Right hindlimb (tissue), 1 donor: ENCODE measurements around the gene TSPAN18.
"Not testable (repeated sequence)": the region's sequence is repeated elsewhere in the genome, so short reads cannot be mapped to it uniquely, and the experiment has no call there.

Experiments used
- DNase-seq: peaks from one replicate; pipeline ENCODE4 v3.0.0-alpha.2; 2018

The TSPAN18 gene

DNA sequence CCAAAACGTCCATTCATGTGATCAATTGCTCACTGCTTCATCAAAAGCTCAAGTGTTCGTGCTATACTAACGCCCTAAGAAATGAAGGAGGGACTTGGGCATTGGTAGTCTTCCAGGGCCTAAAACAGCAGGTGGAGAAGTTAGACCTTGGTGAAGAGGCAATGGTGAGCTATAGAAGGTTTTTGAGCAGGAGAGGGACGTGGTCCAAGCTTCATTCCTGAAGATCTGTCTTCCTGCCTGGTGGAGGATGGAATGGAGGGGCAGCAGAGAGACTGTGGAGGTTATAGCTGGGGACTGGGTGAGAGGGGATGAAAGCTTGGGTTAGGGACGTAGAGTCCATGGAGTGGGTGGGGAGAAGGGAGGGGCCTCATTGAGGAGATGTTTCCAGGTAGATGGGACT lies 126.2 kb downstream of the TSPAN18 start:
- no peak for DNase-seq

GRCh38 chr11:44853666-44854065 lies 126.9 kb downstream of the TSPAN18 start:
- DNase-seq: no peak

GRCh38 chr11:44854086-44854485 lies 127.3 kb downstream of the TSPAN18 start:
- DNase-seq: no peak

DNA sequence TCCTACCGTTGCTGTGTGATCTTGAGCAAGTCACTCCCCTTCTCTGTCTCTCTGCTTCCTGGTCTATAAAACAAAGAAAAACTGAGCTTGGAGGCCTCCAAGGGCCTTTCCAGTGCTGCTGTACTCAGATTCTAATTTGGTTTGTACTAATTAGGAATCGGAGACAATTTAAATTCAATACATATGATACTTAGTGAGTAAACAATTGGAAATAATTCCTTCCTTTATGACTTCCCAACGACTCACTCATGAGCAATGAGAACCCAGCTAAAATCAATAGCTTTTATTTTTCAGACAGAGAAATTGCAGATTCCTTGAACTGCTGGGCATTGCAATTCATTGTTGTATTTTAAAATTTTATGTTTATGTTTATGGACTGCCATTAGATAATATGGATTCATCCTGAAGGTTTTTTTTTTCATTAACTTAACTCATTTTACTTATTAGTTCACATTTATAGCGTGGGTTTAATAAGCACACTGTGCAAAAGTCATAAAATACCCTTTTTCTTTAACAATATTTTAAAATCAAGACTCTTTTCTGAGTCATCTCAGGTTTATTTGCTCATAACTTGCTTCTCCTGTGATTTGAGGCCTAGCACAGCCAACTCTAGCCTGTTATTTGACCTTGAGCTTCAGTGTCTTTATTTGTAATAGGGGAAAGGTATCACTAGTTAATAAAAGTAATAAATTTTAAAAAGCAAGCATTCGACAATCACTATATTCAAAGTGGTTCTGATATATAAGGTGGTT lies 128.2 kb downstream of the TSPAN18 start:
- no peak for DNase-seq

GRCh38 chr11:44855493-44855849 lies 128.7 kb downstream of the TSPAN18 start:
- DNase-seq: no peak

DNA sequence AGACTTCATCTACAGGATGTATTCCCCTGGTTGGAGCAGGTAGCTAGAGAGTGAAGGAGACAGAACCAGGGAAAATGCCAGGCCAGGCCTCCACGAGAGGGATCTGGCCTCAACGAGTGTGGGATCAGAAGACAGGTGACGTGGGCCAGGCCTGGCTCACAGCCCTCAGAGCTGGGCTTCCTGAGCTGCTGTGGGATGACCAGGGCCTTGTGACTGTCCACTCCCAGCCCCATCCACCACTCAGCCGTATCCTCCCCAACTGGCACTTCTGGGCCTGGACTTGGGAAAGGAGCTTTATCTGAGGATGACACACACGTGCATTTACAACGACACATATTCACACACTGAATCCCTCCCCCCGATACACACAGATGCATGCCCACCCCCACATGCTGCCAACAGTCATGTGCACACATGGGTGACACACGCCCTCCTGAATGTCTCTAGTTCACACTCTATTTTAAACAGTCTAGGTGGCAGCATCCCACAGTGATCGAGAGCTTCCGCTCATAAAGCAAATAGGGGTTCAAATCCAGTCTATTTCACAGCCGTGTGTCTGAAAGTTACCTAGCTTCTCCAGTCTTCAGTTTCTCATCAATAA lies 130.8 kb downstream of the TSPAN18 start:
- no peak for DNase-seq

- DNase-seq: no peak
Observed at GRCh38 chr11:44858796-44859527, 132.2 kb downstream of the TSPAN18 start.

GRCh38 chr11:44859528-44859925 lies 132.8 kb downstream of the TSPAN18 start:
- no peak for DNase-seq

GRCh38 chr11:44860346-44860745 lies 133.6 kb downstream of the TSPAN18 start:
- DNase-seq: no peak

DNA sequence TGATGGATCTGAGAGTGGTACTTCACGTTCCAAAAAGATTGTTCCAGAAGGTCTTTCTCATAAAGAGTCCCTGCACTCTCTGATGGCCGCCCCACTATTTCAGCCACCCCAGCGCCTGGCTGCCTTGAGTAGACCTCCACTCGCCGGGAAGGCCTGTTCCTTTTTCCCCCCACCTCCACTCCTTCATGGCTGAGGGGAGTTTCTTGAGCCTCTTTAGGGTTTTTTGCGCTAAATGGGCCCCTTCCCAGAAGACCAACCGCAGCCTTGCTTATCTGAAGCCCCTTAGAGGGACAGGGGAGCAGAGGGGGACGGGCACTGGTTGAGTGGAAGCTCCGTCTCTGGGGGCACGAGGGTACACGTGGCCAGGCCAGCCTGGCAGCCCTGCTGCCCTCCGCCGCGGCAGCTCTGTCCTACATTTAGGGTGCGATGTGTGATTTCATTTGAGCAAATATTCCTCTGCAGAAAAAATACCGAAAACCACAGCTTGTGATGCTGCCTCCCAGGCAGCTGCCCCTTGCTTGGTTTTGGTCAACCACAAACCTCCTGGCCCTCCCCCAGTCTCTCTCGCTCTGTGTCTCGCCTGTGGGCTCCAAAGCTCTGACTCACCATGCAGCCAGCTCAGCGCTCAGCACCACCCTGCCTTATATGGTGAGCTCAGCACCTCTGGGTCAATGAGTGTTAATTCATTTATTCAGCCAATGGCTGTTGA lies 135.2 kb downstream of the TSPAN18 start:
- peak; percentile 85 for DNase-seq

DNA sequence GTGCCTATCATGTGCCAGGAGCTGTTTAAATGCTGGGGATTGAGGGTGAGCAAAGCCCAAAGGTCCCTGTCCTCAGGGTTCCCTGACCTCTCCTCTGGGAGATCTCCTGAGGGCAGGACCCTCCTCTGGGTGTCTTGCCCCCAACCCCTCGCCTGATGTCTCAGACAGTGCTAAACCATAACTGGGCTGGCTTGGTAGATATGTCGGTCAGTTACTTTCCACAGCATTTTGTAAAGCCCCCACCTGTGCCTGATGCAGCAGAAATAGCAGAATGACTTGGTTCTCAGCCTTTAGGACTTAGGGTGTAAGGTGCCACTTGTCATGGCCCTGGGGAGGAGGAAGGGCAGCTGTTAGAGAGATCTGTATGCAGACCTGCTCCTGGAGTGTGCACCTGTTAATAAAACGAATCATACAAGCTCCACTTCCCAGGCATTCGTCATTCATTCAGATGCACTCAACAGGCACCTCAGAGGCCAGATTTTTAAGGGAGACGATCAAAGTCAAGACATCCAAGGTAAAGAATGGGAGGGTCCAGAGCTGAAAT lies 135.9 kb downstream of the TSPAN18 start:
- no peak for DNase-seq

DNA sequence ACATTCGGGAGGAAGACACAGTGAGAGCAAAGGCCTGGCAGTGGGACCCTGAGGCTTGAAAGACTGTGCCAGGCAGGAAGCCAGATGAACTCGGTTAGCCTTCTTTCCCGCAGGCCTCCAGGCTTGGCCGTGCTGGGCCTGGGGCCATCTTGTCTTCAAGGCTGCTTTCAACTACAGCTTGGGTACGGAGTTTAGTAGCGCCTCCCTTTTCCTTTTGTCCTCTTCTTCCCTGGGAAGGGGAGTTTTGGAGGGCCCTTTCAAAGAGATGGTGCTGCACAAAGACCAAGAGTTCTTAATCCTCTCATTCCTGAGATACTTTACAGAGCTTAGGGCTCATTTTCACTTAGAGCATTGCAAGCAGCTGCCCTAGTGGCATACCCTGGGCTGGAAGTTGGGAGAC lies 136.5 kb downstream of the TSPAN18 start:
- DNase-seq: no peak

- DNase-seq: no peak
Observed at GRCh38 chr11:44865866-44866272, 139.1 kb downstream of the TSPAN18 start.

- no peak for DNase-seq
Observed at GRCh38 chr11:44866286-44866685, 139.5 kb downstream of the TSPAN18 start.

GRCh38 chr11:44868021-44868420 lies 141.3 kb downstream of the TSPAN18 start:
- DNase-seq: no peak

GRCh38 chr11:44868455-44869421 lies 142.0 kb downstream of the TSPAN18 start:
- peak; percentile 59 for DNase-seq

DNA sequence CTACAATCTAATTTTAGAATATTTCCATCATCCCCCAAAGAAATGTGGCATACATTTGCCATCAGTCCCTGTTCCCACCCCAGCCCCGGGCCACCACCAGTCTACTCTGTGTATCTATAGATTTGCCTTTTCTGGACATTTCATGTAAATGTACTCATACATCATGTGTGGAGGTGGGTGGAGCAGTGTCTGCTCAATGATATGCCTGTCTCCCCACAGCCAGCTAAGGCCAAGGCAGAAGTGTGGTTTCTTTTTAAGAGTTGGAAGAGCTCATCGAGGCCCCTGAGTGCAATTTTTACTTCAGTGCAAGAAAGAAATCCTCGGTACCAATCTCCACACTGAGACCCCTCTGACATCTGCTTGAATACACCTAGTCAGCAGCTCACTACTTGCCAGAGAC lies 143.4 kb downstream of the TSPAN18 start:
- DNase-seq: no peak

GRCh38 chr11:44870615-44871176 lies 143.9 kb downstream of the TSPAN18 start:
- no peak for DNase-seq

GRCh38 chr11:44871682-44872081 lies 144.9 kb downstream of the TSPAN18 start:
- DNase-seq: not testable (repeated sequence)

GRCh38 chr11:44872556-44872955 lies 145.8 kb downstream of the TSPAN18 start:
- DNase-seq: no peak

GRCh38 chr11:44873537-44873936 lies 146.8 kb downstream of the TSPAN18 start:
- DNase-seq: no peak

DNA sequence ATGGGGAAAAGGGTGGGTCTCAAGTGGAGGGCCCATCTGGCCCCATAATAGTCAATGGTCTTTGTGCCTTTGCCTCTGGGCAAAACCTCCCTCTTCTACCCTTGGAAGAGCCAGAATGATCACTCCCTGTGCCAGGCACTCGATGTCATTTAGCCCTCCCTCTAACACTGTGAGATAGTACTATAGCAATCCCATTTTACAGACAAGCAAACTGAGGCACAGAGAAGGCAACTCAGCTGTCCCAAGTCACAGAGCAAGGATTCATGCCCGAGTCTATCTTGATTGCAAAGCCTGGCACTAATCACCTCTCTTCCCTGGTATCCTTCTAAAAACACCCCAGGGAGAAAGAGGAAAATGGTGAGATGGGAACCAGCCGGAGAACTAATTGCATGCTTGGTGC lies 147.5 kb downstream of the TSPAN18 start:
- DNase-seq: no peak
